Endothelial cell of umbilical vein (primary cell): ENCODE results near the gene HACE1. TPM values are rescaled to one million over a fixed set of nuclear protein-coding genes. Genes with fewer than 3 reads are reported as not detected.

Source experiments
- BruUV-seq: library from RNA; stranded (reverse); fragments of 400-500 nt; replicated peaks from 2 replicates; lab custom pipeline; 2021; lab: Mats Ljungman, UMichigan
- CTCF ChIA-PET: fragments of 300-600, 350-600 bp; sonication (Branson Sonifier 250); formaldehyde crosslinking; loops from one replicate; lab custom pipeline; 2021; ENCODE audit warnings: antibody characterized with exemption, inconsistent platforms; lab: Charles Lee
- POLR2A ChIA-PET: fragments of 300-600, 350-600 bp; sonication (Branson Sonifier 250); formaldehyde crosslinking; loops from one replicate; lab custom pipeline; 2021; ENCODE audit warnings: antibody characterized with exemption, inconsistent platforms; lab: Charles Lee
- DNase-seq: peaks from one replicate; pipeline ENCODE4 v3.0.0-alpha.2; 2011; ENCODE audit warnings: low read depth, low spot score
- FAIRE-seq: peaks from 2 replicates; lab custom pipeline; 2011; peaks lifted over from hg19 to GRCh38; lab: Jason Lieb, UNC
- H2AFZ ChIP-seq: 2 replicates; pipeline ENCODE4 v1.6.0; 2012; ENCODE audit warnings: low read depth, low read length, control low read depth, inconsistent platforms
- H3K27ac ChIP-seq: 2 replicates; pipeline ENCODE4 v1.5.1; 2011; ENCODE audit warnings: low read depth, mild to moderate bottlenecking, control low read depth, low read length, moderate library complexity; ENCODE audit not compliant: insufficient read depth
- H3K27me3 ChIP-seq, 2 experiments: 2 replicates each; pipeline versions ENCODE4 v1.6.0 to v1.6.1; 2011; ENCODE audit warnings: low read length in 2 of 2, mixed read lengths in 1 of 2; ENCODE audit not compliant: control insufficient read depth in 2 of 2, insufficient read depth in 2 of 2
- H3K36me3 ChIP-seq, 2 experiments: 2 replicates in 1 of 2; 3 replicates in 1 of 2; pipeline ENCODE4 v1.5.1; 2011; ENCODE audit warnings: low read length in 2 of 2, mild to moderate bottlenecking in 1 of 2, moderate library complexity in 1 of 2; ENCODE audit not compliant: control insufficient read depth in 2 of 2, insufficient read depth in 2 of 2; ENCODE audit errors: extremely low read depth in 1 of 2
- H3K4me1 ChIP-seq: 3 replicates; pipeline ENCODE4 v1.5.1; 2011; ENCODE audit warnings: mild to moderate bottlenecking, low read length; ENCODE audit not compliant: control insufficient read depth, insufficient read depth; ENCODE audit errors: extremely low read depth
- H3K4me2 ChIP-seq: 2 replicates; pipeline ENCODE4 v1.6.1; 2011; ENCODE audit warnings: low read length, control low read depth, mixed read lengths; ENCODE audit not compliant: insufficient read depth
- H3K4me3 ChIP-seq, 3 experiments: fragments of 200-600 bp in 1 of 3; sonication (generic), shearing (Covaris generic) in 1 of 3; replicated peaks in 1 of 3; 2 replicates each; pipeline ENCODE4 v1.5.1; 2011 to 2016; ENCODE audit warnings: control low read depth in 3 of 3, low read length in 3 of 3, mild to moderate bottlenecking in 2 of 3, inconsistent platforms in 1 of 3, low read depth in 1 of 3, moderate library complexity in 1 of 3; ENCODE audit not compliant: insufficient read depth in 1 of 3
- H3K79me2 ChIP-seq: 2 replicates; pipeline ENCODE4 v1.6.0; 2012; ENCODE audit warnings: low read length, inconsistent platforms; ENCODE audit not compliant: control insufficient read depth, insufficient read depth
- H3K9ac ChIP-seq: replicated peaks from 2 replicates; pipeline ENCODE3; 2011; ENCODE audit warnings: low read length, control low read depth; ENCODE audit not compliant: insufficient read depth; ENCODE audit errors: extremely low read depth
- H3K9me1 ChIP-seq: replicated peaks from 3 replicates; pipeline ENCODE4 v1.6.0; 2011; ENCODE audit warnings: mild to moderate bottlenecking, low read length; ENCODE audit not compliant: control insufficient read depth, insufficient read depth; ENCODE audit errors: extremely low read depth
- H3K9me3 ChIP-seq: replicated peaks from 2 replicates; pipeline ENCODE4 v1.5.1; 2012; ENCODE audit warnings: low read length, inconsistent platforms; ENCODE audit not compliant: control insufficient read depth, insufficient read depth
- H4K20me1 ChIP-seq: replicated peaks from 2 replicates; pipeline ENCODE3; 2011; ENCODE audit warnings: mild to moderate bottlenecking, low read length; ENCODE audit not compliant: control insufficient read depth, insufficient read depth; ENCODE audit errors: extremely low read depth
- CTCF ChIP-seq, 2 donors: IDR thresholded peaks; 1 replicate in 1 of 2; 2 replicates in 1 of 2; pipeline ENCODE4 v1.5.1; 2011; ENCODE audit warnings: low read length in 2 of 2, mild to moderate bottlenecking in 2 of 2, moderate library complexity in 2 of 2, control low read depth in 1 of 2, inconsistent platforms in 1 of 2, low read depth in 1 of 2; ENCODE audit not compliant: insufficient read depth in 1 of 2; ENCODE audit errors: extremely low read depth in 1 of 2
- EZH2 ChIP-seq: IDR thresholded peaks from 2 replicates; pipeline ENCODE4 v1.6.1; 2012; ENCODE audit warnings: borderline replicate concordance, low read depth, mild to moderate bottlenecking, moderate library complexity, low read length, inconsistent platforms; ENCODE audit not compliant: severe bottlenecking
- FOS ChIP-seq: IDR thresholded peaks from 2 replicates; pipeline ENCODE4 v1.6.1; 2011; ENCODE audit warnings: mild to moderate bottlenecking, low read length, moderate library complexity, borderline replicate concordance; ENCODE audit not compliant: insufficient read depth
- GATA2 ChIP-seq: IDR thresholded peaks from 2 replicates; pipeline ENCODE4 v1.7.0; 2011; ENCODE audit warnings: low read depth, mild to moderate bottlenecking, moderate library complexity, mixed read lengths, low read length; ENCODE audit not compliant: insufficient read length, insufficient read depth
- JUN ChIP-seq: IDR thresholded peaks from 2 replicates; pipeline ENCODE4 v1.6.1; 2011; ENCODE audit warnings: borderline replicate concordance, low read depth; ENCODE audit not compliant: insufficient read length, insufficient read depth
- MAX ChIP-seq: IDR thresholded peaks from 2 replicates; pipeline ENCODE4 v1.6.1; 2011; ENCODE audit not compliant: insufficient read depth, insufficient read length
- MYC ChIP-seq: IDR thresholded peaks from one replicate; pipeline ENCODE4 v1.6.1; 2011; ENCODE audit warnings: mild to moderate bottlenecking, low read depth, low read length
- POLR2A ChIP-seq: IDR thresholded peaks from 2 replicates; pipeline ENCODE4 v1.6.1; 2012; ENCODE audit warnings: low read depth, mild to moderate bottlenecking, control low read depth, low read length
- POLR2AphosphoS5 ChIP-seq: IDR thresholded peaks from 2 replicates; pipeline ENCODE4 v1.6.1; 2012; ENCODE audit warnings: low read depth, mild to moderate bottlenecking, control low read depth, low read length, moderate library complexity; ENCODE audit not compliant: insufficient read depth
- dilution Hi-C: fragments of 300-500 bp; cut with MboI; formaldehyde crosslinking; loops from one replicate; pipeline ENCODE4 v1.15.0; 2019; ENCODE audit warnings: low sequenced_read_pairs; ENCODE audit not compliant: extremely low pct_ligation_motif_present
- intact Hi-C: fragments of 100-400 bp; cut with micrococcal nuclease; formaldehyde crosslinking; loops from one replicate; pipeline ENCODE4 v1.10.0; 2022
- polyA plus RNA-seq, 4 experiments: library from polyadenylated mRNA; depleted of rRNA in 3 of 4; stranded (reverse) in 3 of 4; unstranded in 1 of 4; fragments of >200 nt; gene quantifications; 2 replicates each; pipeline versions ENCODE4 v1.2.1 to v1.2.3, GENCODE V29; 2011 to 2012; ENCODE audit warnings: missing spikeins in 1 of 4
- total RNA-seq: library from RNA; stranded (reverse); gene quantifications from 2 replicates; pipeline ENCODE4 v1.2.3, GENCODE V29; 2021

The HACE1 gene
- total and polyA plus RNA-seq, 2 donors (not counting 3 experiments of a cell fraction or from before 2014, with no cell fraction given) = 4.9 to 14.8 TPM

GRCh38 chr6:104702126-104702841 lies 157.4 kb downstream of the HACE1 start:
- dilution Hi-C loops = no loop called here
- peak overlapping the region; percentile 65 for H2AFZ ChIP-seq

More at GRCh38 chr6:104702126-104702841, 157.4 kb downstream of the HACE1 start:
- no peaks in the 10 kb centered on the region for H3K27me3 ChIP-seq
- peak overlapping the region; percentile 1 for H3K4me2 ChIP-seq
- H3K79me2 ChIP-seq = no peaks in the 10 kb centered on the region
- no peaks in the 10 kb centered on the region for H3K9me1 ChIP-seq
- H3K27ac ChIP-seq = no peak overlapping the region
- intact Hi-C loops = loop anchor here (10.0 kb wide), 1 partner anchor 153 kb away; the partner anchor contains the start of gene HACE1
- DNase-seq (peak; percentile 24), FAIRE-seq (no peak)
- no peaks in the 10 kb centered on the region for H3K9me3 ChIP-seq
- CTCF ChIA-PET = interaction anchor here (1.1 to 2.4 kb wide), 5 partner anchors 11 to 19 kb away, joined by 3 to 11 read pairs (median 4); no protein-coding TSS in a partner anchor
- TF ChIP-seq MAX (no peak), MYC (no peak), JUN (no peak), GATA2 (no peak), EZH2 (no peak), FOS (no peak), CTCF (IDR thresholded peaks at IDR 0.05; ENCODE audit: extremely low read depth in 1 of 2, insufficient read depth in 1 of 2, low read depth in 1 of 2, low read length in 2 of 2) (no peak), POLR2A (no peak), POLR2AphosphoS5 (no peak)
- BruUV-seq = no TSS peak
- H3K4me1 ChIP-seq = peaks cover 48% of the 10 kb centered on the region
- no peak overlapping the region for H3K9ac ChIP-seq
- no peaks in the 10 kb centered on the region for H4K20me1 ChIP-seq
- H3K4me3 ChIP-seq = no peak overlapping the region
- POLR2A ChIA-PET = no interaction called here
- H3K36me3 ChIP-seq = no peaks in the 10 kb centered on the region
